HG03280 (cell line): ENCODE measurements around the gene IQSEC2.

ENCODE experiments used
- ATAC-seq: cut with Tn5 transposase; IDR thresholded peaks from one replicate; pipeline ENCODE4 v1.9.1; 2021; ENCODE audit warnings: mild to moderate bottlenecking, moderate library complexity; ENCODE audit not compliant: unreplicated experiment

Gene IQSEC2

DNA sequence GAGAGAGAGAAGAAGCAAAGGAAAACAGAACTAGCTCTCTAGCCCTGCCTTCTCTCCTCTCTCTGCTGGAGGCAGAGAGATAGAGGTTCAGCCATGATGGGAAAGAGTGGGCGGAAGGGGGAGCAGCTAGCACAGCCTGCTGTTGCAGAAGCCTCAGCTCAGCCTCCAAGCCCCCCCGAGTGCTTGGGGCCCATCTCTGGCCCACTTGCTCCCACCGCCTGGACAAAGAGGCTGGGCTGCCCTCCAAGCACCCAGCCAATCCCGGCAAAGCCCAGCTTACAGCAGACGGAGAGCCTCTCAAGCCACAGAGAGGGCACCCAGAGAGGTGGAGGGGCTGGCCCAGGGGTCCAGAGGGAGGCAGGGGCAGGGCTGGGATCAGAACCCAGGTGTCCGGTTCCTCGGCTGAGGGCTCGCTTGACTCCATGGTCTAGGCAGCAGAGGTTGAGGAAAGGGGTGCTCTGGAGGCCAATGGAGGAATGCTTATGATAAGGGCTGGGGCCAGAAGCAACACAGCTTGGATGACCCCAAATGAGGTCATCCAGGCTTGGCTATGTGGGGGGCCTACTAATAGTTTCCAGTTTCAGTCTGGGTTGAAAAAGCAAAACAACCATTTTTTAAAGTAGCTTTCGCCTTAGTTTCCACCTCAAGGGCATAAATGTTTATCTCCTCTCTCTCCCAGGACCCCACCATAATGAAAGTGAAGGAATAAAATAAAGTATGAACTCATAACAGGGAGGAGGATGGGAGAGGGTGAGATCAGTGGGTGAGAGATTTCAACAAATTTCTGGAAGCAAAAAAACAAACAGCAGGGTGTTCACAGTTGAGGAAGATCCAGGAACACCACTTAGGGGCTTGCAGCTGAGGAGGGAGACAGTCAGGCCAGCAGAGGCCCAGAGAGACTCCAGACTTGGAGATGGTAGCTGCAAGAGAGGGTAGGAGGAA is 24.9 kb upstream of the IQSEC2 start:
- no peak for ATAC-seq

- ATAC-seq, result no peak
Measured at GRCh38 chrX:53305219-53305995, 24.0 kb upstream of the IQSEC2 start.

DNA sequence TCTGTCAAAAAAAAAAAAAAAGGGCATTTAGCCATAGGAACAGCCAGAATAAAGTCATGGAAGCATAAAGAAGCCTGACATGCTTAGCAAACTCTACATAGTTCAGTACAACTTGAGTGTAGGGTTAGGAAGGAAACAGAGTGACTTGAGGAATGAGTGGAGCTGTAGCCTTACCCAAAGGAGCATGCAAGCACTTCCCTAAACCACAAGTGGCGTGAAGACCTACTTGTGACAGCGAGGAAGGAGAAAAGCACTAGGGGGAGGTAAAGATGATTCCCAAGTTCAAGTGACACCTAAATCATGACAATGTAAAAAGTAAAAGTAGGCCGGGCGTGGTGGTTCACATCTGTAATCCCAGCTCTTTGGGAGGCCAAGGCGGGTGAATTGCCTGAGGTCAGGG is 21.8 kb upstream of the IQSEC2 start:
- no peak for ATAC-seq

GRCh38 chrX:53300157-53300556 is 18.8 kb upstream of the IQSEC2 start:
- ATAC-seq, result no peak

DNA sequence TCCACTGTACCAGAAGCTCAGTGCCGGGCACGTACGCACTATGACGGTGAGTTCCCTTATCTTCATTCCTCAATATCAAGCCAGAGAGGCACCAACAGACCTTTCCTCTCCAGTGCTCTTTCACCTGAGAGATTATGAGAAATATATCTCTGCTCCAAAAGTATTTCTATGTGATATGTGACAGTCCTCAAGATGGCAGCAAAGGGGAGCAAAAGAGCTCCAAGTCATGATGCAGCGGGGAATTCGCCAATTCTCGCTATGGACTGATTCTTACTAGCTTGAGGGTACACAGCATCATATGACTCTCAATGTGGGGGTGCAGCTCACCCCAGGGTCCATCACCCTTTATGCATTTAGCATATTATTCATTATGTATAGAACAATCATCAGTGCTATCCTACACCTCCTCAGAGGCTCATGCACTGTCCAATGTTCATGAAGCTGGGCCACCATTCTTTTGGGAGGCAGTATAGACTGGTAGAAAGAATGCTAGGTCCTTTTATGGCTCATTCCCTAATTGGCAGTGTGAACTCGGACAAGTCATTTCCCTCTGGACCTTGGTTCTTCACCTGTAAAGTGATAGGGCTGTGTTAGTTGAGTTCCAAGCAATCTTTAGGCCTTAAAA is 12.8 kb upstream of the IQSEC2 start:
- no peak for ATAC-seq

DNA sequence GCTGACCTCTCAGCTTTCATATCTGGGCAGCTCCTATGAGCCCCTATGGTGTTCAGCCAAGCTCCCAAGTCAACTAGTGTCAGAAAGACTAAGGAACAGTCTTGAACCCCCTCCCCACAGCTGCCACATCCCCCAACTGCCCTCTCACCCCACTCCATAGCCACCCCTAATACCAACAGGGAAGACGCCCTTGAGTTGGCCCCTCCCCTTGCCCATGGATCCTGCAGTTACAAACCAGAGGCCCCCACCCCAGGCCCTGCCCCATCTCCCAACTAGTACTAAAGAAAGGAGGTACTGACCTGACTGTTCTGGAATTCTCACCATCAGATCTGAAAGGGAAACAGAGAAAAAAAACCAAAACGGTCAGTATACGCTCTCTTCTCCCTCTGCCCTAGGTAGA is 10.2 kb upstream of the IQSEC2 start:
- no peak for ATAC-seq

- ATAC-seq, result no peak
Measured at GRCh38 chrX:53290441-53291041, 9.2 kb upstream of the IQSEC2 start.

DNA sequence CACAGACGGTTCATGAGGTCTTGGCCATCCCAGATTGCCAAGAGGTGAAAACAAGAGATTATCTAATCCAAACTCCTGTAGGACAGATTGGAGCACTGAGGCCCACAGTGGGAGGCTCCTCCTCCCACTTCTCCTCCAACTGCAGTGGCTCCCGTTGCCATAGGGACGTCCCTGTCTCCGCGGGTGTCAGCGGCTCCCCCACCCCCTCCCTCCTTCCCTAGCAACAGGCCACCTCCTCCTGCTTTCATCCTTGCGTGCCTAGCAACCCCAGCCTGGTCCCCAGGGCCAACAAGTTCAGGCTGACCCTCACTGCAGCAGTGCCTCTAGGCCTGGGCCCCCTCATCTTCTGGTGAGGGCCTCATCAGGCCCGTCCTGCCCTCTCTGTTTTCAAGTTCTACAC is 6.8 kb upstream of the IQSEC2 start:
- ATAC-seq, result no peak

DNA sequence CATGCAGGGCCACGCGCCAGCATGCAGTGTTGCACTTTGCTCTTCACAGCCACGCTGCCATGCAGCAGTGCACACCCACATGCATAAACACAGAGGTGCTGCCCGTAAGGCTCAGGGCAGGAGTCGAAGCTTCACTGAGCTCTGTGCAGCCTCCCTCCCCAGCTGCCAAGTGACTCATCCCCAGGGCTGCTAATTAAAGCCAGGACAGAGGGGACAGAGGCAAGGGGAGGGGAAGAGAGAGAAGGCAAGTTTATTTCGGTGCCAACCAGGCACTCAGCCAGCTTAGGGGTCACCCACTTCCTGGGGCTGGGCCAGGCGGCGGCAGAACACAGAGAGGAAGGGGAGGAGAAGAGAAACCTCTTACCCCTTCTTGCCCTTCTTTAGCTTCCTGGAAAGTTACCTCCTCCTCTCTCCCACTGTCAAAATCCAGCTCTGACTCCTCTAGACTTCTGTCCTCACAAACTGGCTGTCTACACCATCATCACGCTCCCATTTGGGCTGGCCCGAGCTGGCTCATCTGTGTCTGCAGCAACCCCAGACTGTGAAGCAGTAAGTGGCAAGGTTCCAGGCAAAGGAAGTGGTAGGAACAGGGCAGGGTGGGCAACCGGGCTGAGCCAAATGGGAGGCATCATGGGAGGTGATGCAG is 6.2 kb upstream of the IQSEC2 start:
- ATAC-seq, result no peak

DNA sequence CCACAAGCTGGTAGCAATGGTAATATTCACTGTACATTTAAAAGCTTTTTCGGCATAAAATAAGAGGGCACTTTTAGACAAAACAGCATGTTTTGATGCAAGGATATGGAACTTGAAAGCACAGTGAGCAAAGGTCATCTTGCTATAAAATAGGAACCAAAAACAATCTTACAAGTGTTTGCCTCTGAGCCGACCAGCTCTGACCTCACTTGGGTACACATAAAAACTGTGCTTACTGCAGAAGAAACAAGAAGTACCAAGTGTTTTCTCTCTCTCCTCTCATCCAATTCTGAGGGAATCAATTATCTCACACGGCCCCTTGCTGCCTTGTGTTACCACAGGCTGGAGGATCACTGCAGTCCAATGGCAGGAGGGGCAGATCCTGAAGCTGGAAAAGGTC is 4.8 kb upstream of the IQSEC2 start:
- no peak for ATAC-seq

GRCh38 chrX:53285591-53285990 is 4.2 kb upstream of the IQSEC2 start:
- ATAC-seq, result no peak

DNA sequence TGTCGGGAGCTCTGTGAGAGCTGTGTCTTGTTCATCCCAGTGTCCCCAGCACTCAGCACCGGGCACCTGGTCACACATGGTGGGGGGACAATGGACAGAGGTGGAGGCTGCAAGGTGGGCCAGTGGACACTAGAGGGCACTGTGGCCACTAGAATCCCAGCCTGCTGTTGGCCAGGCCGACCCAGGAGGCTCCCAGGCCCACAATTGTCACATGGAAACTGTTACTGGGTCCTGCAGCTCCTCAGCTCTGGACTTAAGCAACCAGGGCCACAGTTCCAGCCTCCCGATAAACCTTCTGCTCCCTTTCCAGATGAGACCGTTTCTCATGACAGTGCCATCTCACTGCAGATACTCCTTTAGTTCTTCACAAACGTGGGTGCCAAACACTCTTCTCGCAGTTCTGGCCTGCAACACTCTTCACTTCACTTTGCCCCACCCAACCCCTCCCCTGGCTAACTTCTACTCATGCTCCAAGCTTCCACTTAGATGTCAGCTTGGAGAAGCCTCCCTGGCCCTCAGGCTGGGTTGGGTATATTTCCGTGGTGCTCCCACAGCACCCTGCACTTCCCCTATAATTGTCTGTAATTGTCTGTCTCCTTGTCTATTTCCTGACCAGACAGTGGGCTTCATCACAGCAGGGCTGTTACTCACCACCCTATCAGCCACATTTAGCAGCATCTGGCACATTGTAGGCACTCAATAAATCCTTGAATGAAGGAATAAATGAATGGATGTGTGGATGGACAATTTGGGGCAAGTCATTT is 3.5 kb upstream of the IQSEC2 start:
- no peak for ATAC-seq

GRCh38 chrX:53283567-53283966 is 2.2 kb upstream of the IQSEC2 start:
- no peak for ATAC-seq

- ATAC-seq, result no peak
Measured at GRCh38 chrX:53283099-53283498, 1.7 kb upstream of the IQSEC2 start.

- ATAC-seq, result no peak
Measured at GRCh38 chrX:53281963-53282695, 745 bp upstream of the IQSEC2 start.

DNA sequence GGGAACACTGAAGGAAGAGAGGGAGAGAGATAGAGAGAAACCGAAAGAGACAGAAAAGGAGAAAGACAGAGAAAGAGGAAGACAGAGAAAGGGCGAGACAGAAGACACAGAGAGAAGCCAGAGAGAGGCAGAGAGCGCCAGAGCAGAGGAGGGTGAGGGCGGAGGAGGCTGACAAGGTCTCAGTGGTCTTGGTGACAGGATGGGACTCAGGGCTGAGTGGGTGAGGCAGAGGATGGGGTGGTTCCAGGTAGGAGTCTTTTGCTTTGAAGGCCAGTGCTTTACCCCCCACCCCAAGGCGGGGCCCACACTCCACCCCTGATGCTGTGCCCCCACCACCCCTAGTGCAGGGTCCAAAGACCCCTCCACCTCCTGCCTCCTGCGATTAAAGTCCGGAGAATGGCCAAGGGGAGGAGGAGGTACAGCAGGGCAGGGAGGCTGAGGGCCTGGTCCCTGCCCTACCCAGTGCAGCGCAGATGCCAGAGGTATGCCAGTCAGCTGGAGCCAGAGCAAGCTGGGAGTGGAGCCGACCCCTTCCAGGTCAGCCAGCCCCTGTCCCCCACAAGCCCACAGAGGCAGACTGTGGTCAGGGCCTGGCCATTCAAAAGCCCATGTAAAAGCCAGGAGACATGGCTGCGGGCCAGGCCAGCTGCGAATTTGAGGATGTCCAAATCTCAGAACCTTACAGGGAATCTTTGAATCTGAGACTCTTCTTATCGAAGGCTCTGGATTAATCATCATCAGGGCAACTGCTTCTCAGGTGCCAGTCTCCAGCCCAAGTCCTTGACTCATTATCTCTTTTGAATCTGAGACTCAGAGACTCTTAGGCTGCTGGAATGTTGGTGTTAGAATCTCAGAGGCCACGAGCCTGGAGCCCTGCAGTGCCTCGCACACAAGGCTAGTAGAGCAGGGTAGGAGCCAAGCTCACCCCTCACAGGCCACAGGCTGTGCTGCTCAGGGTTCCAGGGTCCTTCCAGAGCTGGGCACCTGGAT is 758 bp downstream of the IQSEC2 start:
- no peak for ATAC-seq

DNA sequence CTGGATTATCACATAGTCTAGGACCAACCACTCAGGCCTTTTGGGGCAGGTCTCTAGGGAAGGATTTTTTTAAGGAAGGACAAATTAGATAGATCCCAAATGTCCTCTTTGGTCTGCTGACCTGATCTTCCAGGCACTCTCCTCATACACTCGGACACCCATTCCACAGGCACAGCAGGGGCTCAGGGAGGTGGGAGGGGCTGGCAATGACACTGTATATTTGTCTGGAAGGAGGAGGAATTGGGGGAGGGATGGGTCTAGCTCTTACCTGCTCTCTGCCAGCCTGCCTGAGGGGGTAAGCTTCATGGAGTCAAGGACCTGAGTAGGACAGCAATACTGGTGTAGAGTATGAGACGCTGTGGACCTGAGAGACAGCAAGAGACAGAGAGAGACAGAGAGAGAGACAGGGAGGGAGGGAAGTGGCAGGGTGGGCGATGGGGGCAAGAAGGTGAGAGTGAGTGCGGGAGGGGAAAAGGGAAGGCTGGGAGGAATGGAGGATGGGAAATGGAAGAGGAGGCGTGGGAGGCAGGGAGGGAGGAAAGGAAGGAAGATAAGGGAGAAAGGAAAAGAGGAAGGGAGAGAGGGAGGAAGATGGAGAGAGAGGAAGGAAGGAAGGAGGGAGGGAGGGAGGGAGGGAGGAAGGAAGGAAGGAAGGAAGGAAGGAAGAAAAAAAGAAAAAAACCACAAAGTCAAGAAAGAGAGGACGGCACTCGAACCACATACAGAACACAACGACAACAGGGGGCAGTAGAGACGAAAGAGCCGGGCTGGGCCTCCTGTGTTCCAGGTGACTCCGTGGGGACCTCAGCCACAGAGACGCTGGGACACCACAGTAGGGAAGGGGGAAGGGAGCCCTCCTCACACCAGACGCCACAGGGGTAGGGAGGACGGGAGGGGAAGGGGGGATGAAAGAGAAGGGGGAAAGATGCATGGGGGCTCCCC is 1.8 kb downstream of the IQSEC2 start:
- ATAC-seq, result no peak
